Small intestine (tissue), 7 donors: ENCODE results near the gene MYCT1. TPM values are rescaled to one million over a fixed set of nuclear protein-coding genes. Genes with fewer than 3 reads are reported as not detected.

Experiments
- DNase-seq, 2 donors: peaks; one replicate each; pipeline versions ENCODE4 v3.0.0 to v3.0.0-alpha.2; 2013
- FAIRE-seq: peaks from 2 replicates; lab custom pipeline; 2012; peaks lifted over from hg19 to GRCh38; lab: Jason Lieb, UNC
- H3K27ac ChIP-seq, 3 donors: one replicate each; pipeline ENCODE4 v1.5.1; 2013; ENCODE audit warnings: low read length in 2 of 3, mild to moderate bottlenecking in 2 of 3, control low read depth in 1 of 3, inconsistent platforms in 1 of 3, low read depth in 1 of 3, moderate library complexity in 1 of 3
- H3K27me3 ChIP-seq, 3 donors: one replicate each; pipeline ENCODE4 v1.6.1; 2013; ENCODE audit warnings: low read length in 3 of 3, inconsistent platforms in 1 of 3; ENCODE audit not compliant: control insufficient read depth in 3 of 3, insufficient read depth in 3 of 3
- H3K36me3 ChIP-seq, 3 donors: one replicate each; pipeline ENCODE4 v1.6.1; 2013; ENCODE audit warnings: low read length in 3 of 3, inconsistent platforms in 1 of 3, low read depth in 1 of 3, mild to moderate bottlenecking in 1 of 3, moderate library complexity in 1 of 3; ENCODE audit not compliant: control insufficient read depth in 3 of 3, insufficient read depth in 2 of 3
- H3K4me1 ChIP-seq, 3 donors: one replicate each; pipeline ENCODE4 v1.6.1; 2013; ENCODE audit warnings: low read length in 2 of 3, inconsistent platforms in 1 of 3, low read depth in 1 of 3, mild to moderate bottlenecking in 1 of 3, moderate library complexity in 1 of 3; ENCODE audit not compliant: control insufficient read depth in 3 of 3, insufficient read depth in 2 of 3
- H3K4me3 ChIP-seq, 3 donors: one replicate each; pipeline ENCODE4 v1.5.1; 2013; ENCODE audit warnings: low read length in 3 of 3, control low read depth in 1 of 3, inconsistent platforms in 1 of 3, low read depth in 1 of 3, mild to moderate bottlenecking in 1 of 3, moderate library complexity in 1 of 3
- H3K9me3 ChIP-seq, 2 donors: one replicate each; pipeline ENCODE4 v1.6.1; 2013; ENCODE audit warnings: low read depth in 1 of 2, low read length in 1 of 2; ENCODE audit not compliant: control insufficient read depth in 2 of 2, insufficient read depth in 1 of 2
- WGBS, 3 donors: extraction: QIAGEN DNeasy Blood & Tissue Kit; methylation state at CpG; one replicate each; pipeline ENCODE4 v1.1.7; 2013; 5-methylcytosine and 5-hydroxymethylcytosine counted together
- polyA plus RNA-seq, 4 donors: library from polyadenylated mRNA; stranded (reverse) in 3 of 4; unstranded in 1 of 4; fragments of 200-250 nt in 3 of 4; fragments of 120-200 nt in 1 of 4; gene quantifications; one replicate each; pipeline versions ENCODE4 v1.2.1 to v1.2.3, GENCODE V29; 2013
- donor health status: healthy with polysubstance abuse.
- donor health status: control.
- donor health status: control.
- donor health status: Bipolar disorder and iron deficiency.
- donor health status: healthy.

Gene MYCT1
- polyA plus RNA-seq, 4 donors, result 0.45 to 10.3 (median 3.3) TPM

GRCh38 chr6:152750694-152751093 lies 53.0 kb downstream of the MYCT1 start, which contains the start of gene VIP:
TSS of gene VIP (plus strand) at chr6:152750797. CDS start at chr6:152752178, 1,381 bp downstream.
- no peak within 1 kb of the TSS for H3K27ac ChIP-seq
- H3K36me3 ChIP-seq, result no peaks in the 10 kb centered on the region
- no peaks in the 10 kb centered on the region for H3K27me3 ChIP-seq
- DNase-seq, result peak in 1 of 2 donors; percentile 2
- WGBS, 3 donors, result 10 to 17% (median 11%) methylated on average over 5 of the region's 5 CpGs
- no peak within 1 kb of the TSS for H3K4me3 ChIP-seq
- FAIRE-seq, result no peak
- no peaks in the 10 kb centered on the region for H3K9me3 ChIP-seq
- no peaks in the 10 kb centered on the region for H3K4me1 ChIP-seq

- DNase-seq (no peak), FAIRE-seq (no peak)
- no peak overlapping the region for H3K27ac ChIP-seq
- WGBS, 3 donors, result 65 to 80% (median 66%) methylated on average over 3 of the region's 3 CpGs
- no peak overlapping the region for H3K4me3 ChIP-seq
- no peaks in the 10 kb centered on the region for H3K27me3 ChIP-seq
- H3K4me1 ChIP-seq, result no peaks in the 10 kb centered on the region
- H3K9me3 ChIP-seq, result no peaks in the 10 kb centered on the region
- H3K36me3 ChIP-seq, result no peaks in the 10 kb centered on the region
These were observed 67.6 kb downstream of the MYCT1 start for GRCh38 chr6:152765331-152765730.

- Histone ChIP-seq H3K4me1 (no peaks in the 10 kb centered on the region), H3K4me3 (no peak overlapping the region), H3K36me3 (no peaks in the 10 kb centered on the region), H3K9me3 (no peaks in the 10 kb centered on the region), H3K27me3 (no peaks in the 10 kb centered on the region), H3K27ac (no peak overlapping the region)
- no peak for FAIRE-seq
- no peak for DNase-seq
- 72 to 81% (median 76%) methylated on average over 7 of the region's 7 CpGs for WGBS, 3 donors
These were observed 71.5 kb downstream of the MYCT1 start for GRCh38 chr6:152769159-152769558.

GRCh38 chr6:152769993-152770392 lies 72.3 kb downstream of the MYCT1 start:
- WGBS, 3 donors, result 64 to 79% (median 72%) methylated on average over 2 of the region's 2 CpGs

GRCh38 chr6:152771061-152771687 lies 73.5 kb downstream of the MYCT1 start:
- Histone ChIP-seq H3K27ac (no peak overlapping the region), H3K27me3 (no peaks in the 10 kb centered on the region), H3K4me3 (no peak overlapping the region), H3K36me3 (no peaks in the 10 kb centered on the region), H3K4me1 (no peaks in the 10 kb centered on the region), H3K9me3 (no peaks in the 10 kb centered on the region)
- FAIRE-seq, result no peak
- no peak for DNase-seq
- WGBS, 3 donors, result 69 to 79% (median 71%) methylated on average over 5 of the region's 5 CpGs

More at GRCh38 chr6:152769993-152770392, 72.3 kb downstream of the MYCT1 start:
- no peak for FAIRE-seq
- Histone ChIP-seq H3K27me3 (no peaks in the 10 kb centered on the region), H3K4me3 (no peak overlapping the region), H3K9me3 (no peaks in the 10 kb centered on the region), H3K27ac (no peak overlapping the region), H3K36me3 (no peaks in the 10 kb centered on the region), H3K4me1 (no peaks in the 10 kb centered on the region)
- no peak for DNase-seq

Other genes with a start within 250 kb of the MYCT1 start
- gene SYNE1, start 60.5 kb upstream of the MYCT1 start, polyA plus RNA-seq, result 10 to 100 TPM in 2 of 4 donors, 1 to 10 TPM in 2; 4.0 to 18.9 (median 9.1) TPM
- 100 to 1,000 TPM in 1 of 4 donors, 1 to 10 TPM in 1, not detected in 2; 6.2 to 125 TPM for gene VIP, start 52.9 kb downstream of the MYCT1 start, polyA plus RNA-seq